ENCODE measurements around the gene LGMN. TPM values are rescaled to one million over a fixed set of nuclear protein-coding genes. Genes with fewer than 3 reads are reported as not detected.

Gene LGMN
- total and polyA plus RNA-seq, 2 of the 8 experiments (the other 6 are each of a cell fraction or from before 2014, with no cell fraction given): 57.4 to 83.4 TPM

- no peak for FAIRE-seq
- no peak overlapping the region for H2AK5ac ChIP-seq (ENCODE audit: low read depth, low read length)
- 84% methylated on average over 13 of the region's 13 CpGs; no CpG with 5 or more reads in 1 of the 2 experiments for WGBS, 2 experiments (ENCODE audit: extremely low coverage in 1 of 2, insufficient coverage in 1 of 2, insufficient read length in 1 of 2, insufficient replicate concordance in 2 of 2, low coverage in 1 of 2, low lambda C conversion rate in 2 of 2, missing lambda C conversion rate in 1 of 2)
These were observed 90.3 kb downstream of the LGMN start for GRCh38 chr14:92658160-92658559.

More at GRCh38 chr14:92658160-92658559, 90.3 kb downstream of the LGMN start:
- no peak overlapping the region for H3K14ac ChIP-seq (ENCODE audit: insufficient read length)
- H3K23me2 ChIP-seq (ENCODE audit: low read depth, low read length): no peaks in the 10 kb centered on the region
- no peak overlapping the region for H4K91ac ChIP-seq (replicated peaks; ENCODE audit: insufficient read length, low read length)
- H4K20me1 ChIP-seq (replicated peaks in 1 of 2; ENCODE audit: control insufficient read depth in 1 of 2, insufficient read depth in 2 of 2, low read length in 2 of 2): no peaks in the 10 kb centered on the region
- no peak overlapping the region for H4K8ac ChIP-seq (ENCODE audit: extremely low read depth, insufficient read depth, low read length)
- no peaks in the 10 kb centered on the region for H3K79me1 ChIP-seq (ENCODE audit: low read depth, low read length)
- H2BK15ac ChIP-seq (ENCODE audit: low read length): no peak overlapping the region
- TF ChIP-seq CHD1 (IDR thresholded peaks at IDR 0.05; ENCODE audit: low read depth, low read length) (no peak), SAP30 (IDR thresholded peaks at IDR 0.05; ENCODE audit: insufficient read depth, insufficient replicate concordance, low read length) (no peak), BRCA1 (IDR thresholded peaks at IDR 0.05; ENCODE audit: low read depth, low read length) (no peak), CTBP2 (IDR thresholded peaks at IDR 0.05; ENCODE audit: borderline replicate concordance, insufficient read depth, insufficient read length, low read length) (no peak), BACH1 (IDR thresholded peaks at IDR 0.05; ENCODE audit: low read length) (no peak), HDAC6 (IDR thresholded peaks at IDR 0.05; ENCODE audit: low read depth, low read length) (no peak), YY1 (IDR thresholded peaks at IDR 0.05; ENCODE audit: low read depth, low read length) (no peak)
- TF ChIP-seq, protein P1, sequence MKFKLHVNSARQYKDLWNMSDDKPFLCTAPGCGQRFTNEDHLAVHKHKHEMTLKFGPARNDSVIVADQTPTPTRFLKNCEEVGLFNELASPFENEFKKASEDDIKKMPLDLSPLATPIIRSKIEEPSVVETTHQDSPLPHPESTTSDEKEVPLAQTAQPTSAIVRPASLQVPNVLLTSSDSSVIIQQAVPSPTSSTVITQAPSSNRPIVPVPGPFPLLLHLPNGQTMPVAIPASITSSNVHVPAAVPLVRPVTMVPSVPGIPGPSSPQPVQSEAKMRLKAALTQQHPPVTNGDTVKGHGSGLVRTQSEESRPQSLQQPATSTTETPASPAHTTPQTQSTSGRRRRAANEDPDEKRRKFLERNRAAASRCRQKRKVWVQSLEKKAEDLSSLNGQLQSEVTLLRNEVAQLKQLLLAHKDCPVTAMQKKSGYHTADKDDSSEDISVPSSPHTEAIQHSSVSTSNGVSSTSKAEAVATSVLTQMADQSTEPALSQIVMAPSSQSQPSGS (IDR thresholded peaks at IDR 0.05; ENCODE audit: low read length): no peak
- H3K27ac ChIP-seq (ENCODE audit: low read depth, low read length): no peak overlapping the region
- no peak overlapping the region for H4K5ac ChIP-seq (ENCODE audit: insufficient read length, low read depth, low read length)
- no peak overlapping the region for H3K4me3 ChIP-seq (ENCODE audit: extremely low read depth in 1 of 4, insufficient read depth in 2 of 4, low read depth in 3 of 4, low read length in 4 of 4)
- H3K4me2 ChIP-seq (ENCODE audit: insufficient read depth in 1 of 2, low read depth in 2 of 2, low read length in 2 of 2): no peak overlapping the region
- no peak overlapping the region for H3K18ac ChIP-seq (ENCODE audit: extremely low read depth, low read length)
- ChIA-PET CTCF (ENCODE audit: partially characterized antibody) (interaction anchor here (1.0 to 1.5 kb wide), 3 partner anchors 45 to 539 kb away, joined by 3 to 4 read pairs (median 4); no protein-coding TSS in a partner anchor), POLR2A (ENCODE audit: partially characterized antibody) (no interaction called here)
- no peaks in the 10 kb centered on the region for H3K36me3 ChIP-seq (ENCODE audit: control insufficient read depth in 2 of 4, insufficient read depth in 4 of 4, low read length in 3 of 4)
- no peaks in the 10 kb centered on the region for H3K27me3 ChIP-seq (replicated peaks in 1 of 4; ENCODE audit: control insufficient read depth in 3 of 4, extremely low read depth in 1 of 4, insufficient read depth in 3 of 4, low read length in 3 of 4)
- H3K56ac ChIP-seq (replicated peaks; ENCODE audit: insufficient read length, low read depth, low read length): no peak overlapping the region
- H3K4ac ChIP-seq (replicated peaks; ENCODE audit: insufficient read length, low read depth, low read length): no peak overlapping the region
- DNase-seq (ENCODE audit: low read depth in 1 of 2, low spot score in 2 of 2): no peak
- H2BK12ac ChIP-seq (ENCODE audit: low read depth, low read length): peak overlapping the region; percentile 14; the same call in 1 of the 2 replicates
- H3K9ac ChIP-seq (replicated peaks in 1 of 4; ENCODE audit: extremely low read depth in 1 of 4, low read depth in 3 of 4, low read length in 3 of 4): no peak overlapping the region
- H3K9me3 ChIP-seq (ENCODE audit: insufficient read depth in 2 of 2, low read depth in 1 of 2, low read length in 1 of 2): no peaks in the 10 kb centered on the region
- H3K79me2 ChIP-seq (ENCODE audit: control insufficient read depth in 1 of 2, insufficient read depth in 2 of 2, low read length in 2 of 2): no peaks in the 10 kb centered on the region
- no peak overlapping the region for H2BK120ac ChIP-seq (replicated peaks; ENCODE audit: low read depth, low read length)
- H2AFZ ChIP-seq (ENCODE audit: low read length): no peak overlapping the region
- H2BK20ac ChIP-seq (ENCODE audit: low read length): no peak overlapping the region
- H3K23ac ChIP-seq (ENCODE audit: insufficient read length): no peak overlapping the region
- H2BK5ac ChIP-seq (ENCODE audit: low read depth, low read length): no peak overlapping the region
- H3K4me1 ChIP-seq (replicated peaks in 1 of 4; ENCODE audit: control insufficient read depth in 3 of 4, insufficient read depth in 4 of 4, low read length in 3 of 4): peaks cover 0 to 5% (median 2%) of the 10 kb centered on the region in 4 experiments; a peak in 2 of 7 replicates

Measured in H1 (cell line).